Caco-2 (cell line): ENCODE data around the gene BID. TPM values are rescaled to one million over a fixed set of nuclear protein-coding genes. Genes with fewer than 3 reads are reported as not detected.

Source experiments
- BruUV-seq: library from RNA; stranded (reverse); fragments of 400-500 nt; replicated peaks from 2 replicates; lab custom pipeline; 2021; lab: Mats Ljungman, UMichigan
- CTCF ChIA-PET: fragments of 300-600 bp; sonication (Branson Sonifier 250); formaldehyde crosslinking; loops from one replicate; lab custom pipeline; 2022; ENCODE audit warnings: antibody characterized with exemption; lab: Charles Lee
- POLR2A ChIA-PET: fragments of 300-600 bp; sonication (Branson Sonifier 250); formaldehyde crosslinking; loops from one replicate; lab custom pipeline; 2022; ENCODE audit warnings: antibody characterized with exemption; lab: Charles Lee
- DNase-seq, 2 experiments: peaks; one replicate each; pipeline versions ENCODE4 v3.0.0 to v3.0.0-alpha.2; 2020 to 2022
- H3K27me3 ChIP-seq: replicated peaks from 2 replicates; pipeline ENCODE4 v1.6.0; 2011; ENCODE audit warnings: low read length; ENCODE audit not compliant: control insufficient read depth, insufficient read depth
- H3K36me3 ChIP-seq: 2 replicates; pipeline ENCODE4 v1.5.1; 2011; ENCODE audit warnings: low read length; ENCODE audit not compliant: control insufficient read depth, insufficient read depth
- H3K4me1 ChIP-seq: fragments of 250-450 bp; sonication (Bioruptor Pico); 2 replicates; pipeline ENCODE4 v1.5.1; 2020; ENCODE audit warnings: mild to moderate bottlenecking
- H3K4me3 ChIP-seq: 2 replicates; pipeline ENCODE4 v1.5.1; 2011; ENCODE audit warnings: low read depth, mild to moderate bottlenecking, control low read depth, low read length
- H3K9me3 ChIP-seq: fragments of 250-450 bp; sonication (Bioruptor Pico); 2 replicates; pipeline ENCODE4 v1.5.1; 2020; ENCODE audit warnings: mild to moderate bottlenecking, moderate library complexity
- H3K27ac Mint-ChIP-seq: one replicate; pipeline ENCODE4 v1.8.0; 2022; ENCODE audit warnings: mixed read lengths; ENCODE audit not compliant: unreplicated experiment
- H3K27me3 Mint-ChIP-seq: one replicate; pipeline ENCODE4 v1.8.0; 2022; ENCODE audit warnings: mixed read lengths; ENCODE audit not compliant: insufficient read depth, unreplicated experiment
- H3K36me3 Mint-ChIP-seq: one replicate; pipeline ENCODE4 v1.8.0; 2022; ENCODE audit warnings: mild to moderate bottlenecking, mixed read lengths; ENCODE audit not compliant: insufficient read depth, unreplicated experiment
- H3K4me1 Mint-ChIP-seq: one replicate; pipeline ENCODE4 v1.8.0; 2022; ENCODE audit warnings: low read depth, mixed read lengths; ENCODE audit not compliant: unreplicated experiment
- H3K4me3 Mint-ChIP-seq: one replicate; pipeline ENCODE4 v1.8.0; 2022; ENCODE audit warnings: mild to moderate bottlenecking, moderate library complexity, mixed read lengths; ENCODE audit not compliant: unreplicated experiment
- H3K9me3 Mint-ChIP-seq: one replicate; pipeline ENCODE4 v1.8.0; 2022; ENCODE audit warnings: mixed read lengths; ENCODE audit not compliant: unreplicated experiment
- intact Hi-C: fragments of 100-400 bp; cut with micrococcal nuclease; formaldehyde crosslinking; loops from one replicate; pipeline ENCODE4 v1.10.0; 2022; ENCODE audit not compliant: unreplicated experiment
- total RNA-seq: library from RNA; stranded (reverse); gene quantifications from 2 replicates; pipeline ENCODE4 v1.2.3, GENCODE V29; 2022
- TF ChIP-seq, protein P1 (sequence below), 2 experiments: fragments of 200-600 bp in 1 of 2; IDR thresholded peaks; 1 replicate in 1 of 2; 2 replicates in 1 of 2; pipeline versions ENCODE4 v1.5.1 to v1.8.0; 2011 to 2022; ENCODE audit warnings: antibody characterized with exemption in 1 of 2, control low read depth in 1 of 2, inconsistent platforms in 1 of 2, low read depth in 1 of 2, low read length in 1 of 2, mild to moderate bottlenecking in 1 of 2, moderate library complexity in 1 of 2; ENCODE audit not compliant: insufficient read depth in 1 of 2, severe bottlenecking in 1 of 2, unreplicated experiment in 1 of 2

Gene BID
- total RNA-seq, 1 experiment from 2014 or later: 28.2 TPM

DNA sequence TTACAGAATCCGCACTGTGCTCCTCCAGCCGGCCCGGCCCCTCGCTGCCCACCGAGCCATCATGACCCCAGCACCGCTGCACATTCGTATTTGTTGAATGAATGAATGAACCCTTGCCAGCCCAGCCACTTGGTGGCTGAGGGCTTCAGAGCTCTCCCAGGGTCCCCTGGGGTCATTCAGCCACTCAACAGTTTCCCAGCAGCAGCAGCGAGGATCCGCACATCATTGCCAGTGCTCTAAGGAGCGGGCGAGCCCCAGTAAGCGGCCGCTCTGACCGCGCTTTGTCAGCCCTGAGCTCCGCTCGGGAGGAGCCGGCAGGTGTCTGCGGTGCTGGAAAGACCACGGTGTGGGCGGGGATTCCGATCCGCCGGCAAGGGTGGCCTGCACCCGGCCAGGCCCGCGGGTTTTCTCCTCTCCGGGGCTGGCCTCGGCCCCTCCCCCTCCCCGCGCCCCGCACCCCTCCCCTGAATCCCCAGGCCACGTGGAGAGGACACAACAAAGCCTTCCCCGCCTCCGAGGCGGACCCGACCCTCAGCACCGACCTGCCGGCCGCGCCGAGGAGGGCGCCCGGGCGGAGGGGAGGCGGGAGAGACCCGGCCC lies 563 bp downstream of the BID start:
- POLR2A ChIA-PET: interaction anchor here (1.0 kb wide), 1 partner anchor 134 kb away, joined by 4 read pairs; no protein-coding TSS in a partner anchor
- Histone ChIP-seq H3K4me1 (peaks cover 9% of the 10 kb centered on the region; the same call in 1 of the 2 replicates), H3K4me3 (peak overlapping the region; percentile 60), H3K36me3 (no peaks in the 10 kb centered on the region; the same call in 1 of the 2 replicates), H3K9me3 (no peaks in the 10 kb centered on the region), H3K27me3 (no peaks in the 10 kb centered on the region)
- CTCF ChIA-PET: interaction anchor here (0.5 to 1.5 kb wide), 3 partner anchors 11 to 288 kb away, joined by 5 to 10 read pairs (median 6); no protein-coding TSS in a partner anchor
- Mint-ChIP-seq H3K27me3 (no peaks in the 10 kb centered on the region), H3K9me3 (no peaks in the 10 kb centered on the region), H3K36me3 (peaks cover 12% of the 10 kb centered on the region), H3K4me3 (peak overlapping the region; percentile 75), H3K4me1 (peaks cover 6% of the 10 kb centered on the region), H3K27ac (no peak overlapping the region)
- intact Hi-C loops: no loop called here
- DNase-seq: peak; percentile 65 to 67
- BruUV-seq: no TSS peak
- TF ChIP-seq, protein P1, sequence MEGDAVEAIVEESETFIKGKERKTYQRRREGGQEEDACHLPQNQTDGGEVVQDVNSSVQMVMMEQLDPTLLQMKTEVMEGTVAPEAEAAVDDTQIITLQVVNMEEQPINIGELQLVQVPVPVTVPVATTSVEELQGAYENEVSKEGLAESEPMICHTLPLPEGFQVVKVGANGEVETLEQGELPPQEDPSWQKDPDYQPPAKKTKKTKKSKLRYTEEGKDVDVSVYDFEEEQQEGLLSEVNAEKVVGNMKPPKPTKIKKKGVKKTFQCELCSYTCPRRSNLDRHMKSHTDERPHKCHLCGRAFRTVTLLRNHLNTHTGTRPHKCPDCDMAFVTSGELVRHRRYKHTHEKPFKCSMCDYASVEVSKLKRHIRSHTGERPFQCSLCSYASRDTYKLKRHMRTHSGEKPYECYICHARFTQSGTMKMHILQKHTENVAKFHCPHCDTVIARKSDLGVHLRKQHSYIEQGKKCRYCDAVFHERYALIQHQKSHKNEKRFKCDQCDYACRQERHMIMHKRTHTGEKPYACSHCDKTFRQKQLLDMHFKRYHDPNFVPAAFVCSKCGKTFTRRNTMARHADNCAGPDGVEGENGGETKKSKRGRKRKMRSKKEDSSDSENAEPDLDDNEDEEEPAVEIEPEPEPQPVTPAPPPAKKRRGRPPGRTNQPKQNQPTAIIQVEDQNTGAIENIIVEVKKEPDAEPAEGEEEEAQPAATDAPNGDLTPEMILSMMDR (IDR thresholded peaks at IDR 0.05; ENCODE audit: insufficient read depth in 1 of 2, low read depth in 1 of 2, low read length in 1 of 2, severe bottlenecking in 1 of 2, unreplicated experiment in 1 of 2): no peak

DNA sequence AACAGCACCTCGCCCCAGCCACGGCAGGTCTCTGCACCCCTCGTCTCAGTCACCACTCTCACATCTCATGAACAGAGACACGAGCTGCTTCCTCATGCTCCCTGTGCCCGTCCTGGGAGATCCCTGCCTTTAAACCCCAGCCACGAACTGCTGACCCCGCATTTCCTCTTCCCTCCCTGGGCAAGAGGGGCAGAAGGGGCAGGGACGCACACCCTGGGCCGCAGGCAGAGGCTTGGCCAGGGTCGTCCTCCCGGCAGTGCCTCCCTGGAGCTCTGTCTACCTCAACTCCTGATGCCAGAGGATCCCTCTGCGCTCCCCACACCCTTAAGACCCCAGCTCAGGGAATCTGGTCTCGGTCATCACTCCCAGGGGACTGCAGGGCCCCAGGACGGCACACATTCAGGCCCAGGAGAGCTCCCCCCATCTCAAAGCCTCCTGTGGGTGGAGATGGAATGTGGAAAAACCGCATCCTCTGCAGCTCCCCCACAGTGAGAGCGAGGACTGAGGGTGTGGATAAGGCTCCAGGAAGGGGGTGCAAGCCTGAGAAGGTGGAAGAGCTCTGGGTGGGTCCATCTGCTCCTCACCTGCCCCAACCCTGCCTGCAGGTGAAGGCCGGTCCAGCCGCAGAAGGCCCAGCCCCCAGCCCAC lies 1.2 kb downstream of the BID start:
- peak overlapping the region; percentile 75 for H3K4me3 Mint-ChIP-seq
- ChIA-PET CTCF (interaction anchor here (0.5 to 1.5 kb wide), 3 partner anchors 12 to 288 kb away, joined by 5 to 10 read pairs (median 6); no protein-coding TSS in a partner anchor), POLR2A (interaction anchor here (1.0 kb wide), 1 partner anchor 134 kb away, joined by 4 read pairs; no protein-coding TSS in a partner anchor)
- H3K27me3 Mint-ChIP-seq: no peaks in the 10 kb centered on the region
- no peaks in the 10 kb centered on the region for H3K9me3 Mint-ChIP-seq
- BruUV-seq: no TSS peak
- H3K36me3 Mint-ChIP-seq: peaks cover 12% of the 10 kb centered on the region
- peak in 1 of 2 experiments; percentile 25 for DNase-seq
- H3K9me3 ChIP-seq: no peaks in the 10 kb centered on the region
- H3K36me3 ChIP-seq: no peaks in the 10 kb centered on the region; the same call in 1 of the 2 replicates
- TF ChIP-seq, protein P1 (IDR thresholded peaks at IDR 0.05; ENCODE audit: insufficient read depth in 1 of 2, low read depth in 1 of 2, low read length in 1 of 2, severe bottlenecking in 1 of 2, unreplicated experiment in 1 of 2): no peak
- no peak overlapping the region for H3K27ac Mint-ChIP-seq
- H3K4me1 ChIP-seq: peaks cover 9% of the 10 kb centered on the region; the same call in 1 of the 2 replicates
- H3K4me1 Mint-ChIP-seq: peaks cover 6% of the 10 kb centered on the region
- intact Hi-C loops: no loop called here
- no peaks in the 10 kb centered on the region for H3K27me3 ChIP-seq
- H3K4me3 ChIP-seq: peak overlapping the region; percentile 60

DNA sequence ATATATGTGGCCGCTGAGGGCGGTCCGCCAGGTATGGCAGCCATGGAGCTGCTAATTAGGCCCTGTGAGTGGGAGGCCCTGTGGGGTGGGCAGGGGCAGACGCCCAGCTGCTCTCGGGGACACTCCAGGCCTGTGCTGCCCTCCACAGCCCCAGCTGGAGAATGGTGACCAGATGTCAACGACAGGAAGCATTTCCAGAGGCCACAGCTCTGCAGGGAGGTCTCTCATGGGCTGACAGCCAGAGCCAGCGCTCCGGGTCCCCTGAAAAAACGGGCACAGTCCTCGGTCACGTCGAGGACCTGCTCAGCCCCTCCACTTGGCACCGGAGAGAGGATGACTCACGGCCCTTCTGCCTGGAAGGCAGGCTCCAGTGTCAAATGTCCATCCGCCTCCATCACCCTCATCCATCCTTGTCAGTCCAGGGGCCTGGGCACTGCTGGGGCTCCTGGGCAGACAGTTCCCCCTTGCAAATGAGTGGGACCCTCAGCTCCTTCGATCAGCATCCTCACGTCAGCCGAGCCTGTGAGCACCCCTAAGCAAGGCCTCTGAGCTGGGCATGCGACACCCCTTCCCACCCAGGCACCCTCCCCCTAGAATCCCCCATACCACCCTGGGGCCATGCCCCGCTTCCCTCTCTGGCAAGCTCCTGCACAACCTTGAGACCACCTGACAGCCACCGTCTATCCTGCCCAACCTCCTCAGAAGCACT lies 1.9 kb downstream of the BID start:
- peak overlapping the region; percentile 75 for H3K4me3 Mint-ChIP-seq
- Histone ChIP-seq H3K27me3 (no peaks in the 10 kb centered on the region), H3K9me3 (no peaks in the 10 kb centered on the region), H3K36me3 (no peaks in the 10 kb centered on the region; the same call in 1 of the 2 replicates), H3K4me3 (no peak overlapping the region), H3K4me1 (peaks cover 9% of the 10 kb centered on the region; the same call in 1 of the 2 replicates)
- CTCF ChIA-PET: no interaction called here
- intact Hi-C loops: no loop called here
- TSS peak; percentile 29 for BruUV-seq
- no peak overlapping the region for H3K27ac Mint-ChIP-seq
- peaks cover 12% of the 10 kb centered on the region for H3K36me3 Mint-ChIP-seq
- peaks cover 6% of the 10 kb centered on the region for H3K4me1 Mint-ChIP-seq
- TF ChIP-seq, protein P1 (IDR thresholded peaks at IDR 0.05; ENCODE audit: insufficient read depth in 1 of 2, low read depth in 1 of 2, low read length in 1 of 2, severe bottlenecking in 1 of 2, unreplicated experiment in 1 of 2): no peak
- no peak for DNase-seq
- H3K9me3 Mint-ChIP-seq: no peaks in the 10 kb centered on the region
- H3K27me3 Mint-ChIP-seq: no peaks in the 10 kb centered on the region
- POLR2A ChIA-PET: interaction anchor here (0.5 kb wide), 1 partner anchor 9 kb away, joined by 4 read pairs; no protein-coding TSS in a partner anchor
